ENCODE results near the gene SETD1A. TPM values are rescaled to one million over a fixed set of nuclear protein-coding genes. Genes with fewer than 3 reads are reported as not detected.

Gene SETD1A
- total and polyA plus RNA-seq, 2 of the 8 experiments (the other 6 are each of a cell fraction or from before 2014, with no cell fraction given) = 4.8 to 29.0 TPM

GRCh38 chr16:31022544-31023251 lies 65.1 kb downstream of the SETD1A start:
- Histone ChIP-seq H3K79me2 (ENCODE audit: control insufficient read depth in 1 of 2, insufficient read depth in 2 of 2, low read length in 2 of 2) (no peaks in the 10 kb centered on the region), H3K79me1 (ENCODE audit: low read depth, low read length) (no peaks in the 10 kb centered on the region), H2AK5ac (ENCODE audit: low read depth, low read length) (no peak overlapping the region), H3K4ac (replicated peaks; ENCODE audit: insufficient read length, low read depth, low read length) (no peak overlapping the region), H3K4me3 (ENCODE audit: extremely low read depth in 1 of 4, insufficient read depth in 2 of 4, low read depth in 3 of 4, low read length in 4 of 4) (no peak overlapping the region), H4K91ac (replicated peaks; ENCODE audit: insufficient read length, low read length) (no peak overlapping the region), H3K27me3 (replicated peaks in 1 of 4; ENCODE audit: control insufficient read depth in 3 of 4, extremely low read depth in 1 of 4, insufficient read depth in 3 of 4, low read length in 3 of 4) (no peaks in the 10 kb centered on the region), H2AFZ (ENCODE audit: low read length) (no peak overlapping the region), H3K9ac (replicated peaks in 1 of 4; ENCODE audit: extremely low read depth in 1 of 4, low read depth in 3 of 4, low read length in 3 of 4) (no peak overlapping the region), H2BK15ac (ENCODE audit: low read length) (no peak overlapping the region), H2BK20ac (ENCODE audit: low read length) (no peak overlapping the region), H3K56ac (replicated peaks; ENCODE audit: insufficient read length, low read depth, low read length) (no peak overlapping the region), H3K36me3 (ENCODE audit: control insufficient read depth in 2 of 4, insufficient read depth in 4 of 4, low read length in 3 of 4) (no peaks in the 10 kb centered on the region), H3K14ac (ENCODE audit: insufficient read length) (no peak overlapping the region), H4K5ac (ENCODE audit: insufficient read length, low read depth, low read length) (no peak overlapping the region), H3K23ac (ENCODE audit: insufficient read length) (no peak overlapping the region), H2BK5ac (ENCODE audit: low read depth, low read length) (no peak overlapping the region), H3K27ac (ENCODE audit: low read depth, low read length) (no peak overlapping the region), H2BK12ac (ENCODE audit: low read depth, low read length) (no peak overlapping the region), H3K9me3 (ENCODE audit: insufficient read depth in 2 of 2, low read depth in 1 of 2, low read length in 1 of 2) (no peaks in the 10 kb centered on the region), H4K8ac (ENCODE audit: extremely low read depth, insufficient read depth, low read length) (no peak overlapping the region), H3K18ac (ENCODE audit: extremely low read depth, low read length) (no peak overlapping the region), H4K20me1 (replicated peaks in 1 of 2; ENCODE audit: control insufficient read depth in 1 of 2, insufficient read depth in 2 of 2, low read length in 2 of 2) (no peaks in the 10 kb centered on the region), H2BK120ac (replicated peaks; ENCODE audit: low read depth, low read length) (no peak overlapping the region), H3K4me1 (replicated peaks in 1 of 4; ENCODE audit: control insufficient read depth in 3 of 4, insufficient read depth in 4 of 4, low read length in 3 of 4) (no peaks in the 10 kb centered on the region), H3K23me2 (ENCODE audit: low read depth, low read length) (no peaks in the 10 kb centered on the region), H3K4me2 (ENCODE audit: insufficient read depth in 1 of 2, low read depth in 2 of 2, low read length in 2 of 2) (no peak overlapping the region)
- DNase-seq (ENCODE audit: low read depth in 1 of 2, low spot score in 2 of 2) (no peak), FAIRE-seq (no peak)
- TF ChIP-seq BCL11A (IDR thresholded peaks at IDR 0.05; ENCODE audit: low read depth in 2 of 2, low read length in 2 of 2) (no peak), CBX5 (IDR thresholded peaks at IDR 0.05; ENCODE audit: low read depth, low read length) (no peak), RXRA (IDR thresholded peaks at IDR 0.05; ENCODE audit: insufficient read depth, low read depth, low read length) (no peak), CHD2 (IDR thresholded peaks at IDR 0.05; ENCODE audit: low read length) (no peak), TEAD4 (IDR thresholded peaks at IDR 0.05; ENCODE audit: low read depth, low read length) (no peak), E2F6 (IDR thresholded peaks at IDR 0.05) (no peak), HDAC2 (IDR thresholded peaks at IDR 0.05; ENCODE audit: borderline replicate concordance in 1 of 2, low read depth in 2 of 2, low read length in 2 of 2) (no peak)
- CTCF ChIA-PET (ENCODE audit: partially characterized antibody) = interaction anchor here (1.0 to 2.1 kb wide), 4 partner anchors 20 to 57 kb away, joined by 3 to 7 read pairs (median 4); partner anchors contain the start of gene HSD3B7
- POLR2A ChIA-PET (ENCODE audit: partially characterized antibody) = interaction anchor here (0.9 to 1.4 kb wide), 3 partner anchors 22 to 35 kb away, joined by 3 to 5 read pairs (median 3); no protein-coding TSS in a partner anchor
- WGBS, 2 experiments (ENCODE audit: extremely low coverage in 1 of 2, insufficient coverage in 1 of 2, insufficient read length in 1 of 2, insufficient replicate concordance in 2 of 2, low coverage in 1 of 2, low lambda C conversion rate in 2 of 2, missing lambda C conversion rate in 1 of 2) = 86% methylated on average over 12 of the region's 12 CpGs; no CpG with 5 or more reads in 1 of the 2 experiments

Measured in H1 (cell line).